AG04449 (cell line): ENCODE measurements around the gene GGT6.

Experiments used
- CTCF ChIA-PET: fragments of 350-600 bp; formaldehyde crosslinking; extraction: SDS; loops from one replicate; lab custom pipeline; 2021; ENCODE audit warnings: antibody characterized with exemption; lab: Yijun Ruan, JAX
- POLR2A ChIA-PET: fragments of 400-600, 350-600 bp; formaldehyde crosslinking; extraction: SDS; loops from one replicate; lab custom pipeline; 2020; ENCODE audit warnings: antibody characterized with exemption, inconsistent platforms; lab: Yijun Ruan, JAX
- DNase-seq: peaks from one replicate; pipeline ENCODE4 v3.0.0-alpha.2; 2010; ENCODE audit warnings: low read depth, low spot score
- H3K4me3 ChIP-seq: 2 replicates; pipeline ENCODE4 v1.5.1; 2011; ENCODE audit warnings: low read depth, mild to moderate bottlenecking, control low read depth, low read length
- CTCF ChIP-seq: IDR thresholded peaks from one replicate; pipeline ENCODE4 v1.5.1; 2011; ENCODE audit warnings: mild to moderate bottlenecking, moderate library complexity, low read length, control low read depth, inconsistent platforms; ENCODE audit not compliant: insufficient read depth; ENCODE audit errors: missing control alignments

GGT6 gene

DNA sequence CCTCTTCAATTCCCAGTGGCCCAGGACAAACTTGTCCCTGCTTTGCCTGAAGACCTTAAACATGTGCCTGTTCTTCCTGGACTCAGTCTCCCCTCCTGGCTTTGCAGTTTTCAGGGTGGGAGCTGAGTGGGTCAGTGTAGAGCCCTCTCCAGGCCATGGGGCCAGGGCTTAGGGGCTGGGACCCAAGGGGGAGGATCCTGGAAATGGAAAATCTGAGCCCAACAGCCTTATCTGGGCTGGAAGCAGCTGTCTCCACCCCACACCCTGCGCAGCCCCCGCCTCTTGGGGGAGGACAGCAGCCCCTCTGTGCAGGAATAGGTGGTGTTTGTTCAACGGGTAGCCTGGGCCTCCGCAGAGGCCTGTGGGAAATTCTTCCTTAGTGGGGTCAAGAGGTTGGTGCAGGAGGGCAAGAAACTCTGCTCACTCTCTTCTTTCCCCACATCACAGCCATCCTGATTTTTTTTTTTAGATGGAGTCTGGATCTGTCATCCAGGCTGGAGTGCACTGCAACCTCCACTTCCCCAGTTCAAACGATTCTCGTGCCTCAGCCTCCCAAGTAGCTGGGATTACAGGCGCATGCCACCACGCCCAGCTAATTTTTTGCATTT is 17.1 kb upstream of the GGT6 start:
- no peak overlapping the region for H3K4me3 ChIP-seq
- no peak for TF ChIP-seq CTCF
- no peak for DNase-seq
- ChIA-PET POLR2A (no interaction called here), CTCF (interaction anchor here (8.3 kb wide), 1 partner anchor 10 kb away, joined by 79 read pairs; no protein-coding TSS in a partner anchor)

- ChIA-PET CTCF (interaction anchor here (2.0 to 8.3 kb wide), 2 partner anchors 9 to 12 kb away, joined by 6 to 79 read pairs; no protein-coding TSS in a partner anchor), POLR2A (no interaction called here)
- TF ChIP-seq CTCF: no peak
- no peak for DNase-seq
- H3K4me3 ChIP-seq: no peak overlapping the region
These were observed 16.4 kb upstream of the GGT6 start for GRCh38 chr17:4576729-4577322.

GRCh38 chr17:4576161-4576558 is 15.8 kb upstream of the GGT6 start:
- H3K4me3 ChIP-seq: no peak overlapping the region
- POLR2A ChIA-PET: no interaction called here
- no peak for TF ChIP-seq CTCF
- DNase-seq: no peak
- CTCF ChIA-PET: interaction anchor here (2.0 to 8.3 kb wide), 3 partner anchors 9 to 13 kb away, joined by 6 to 79 read pairs (median 7); no protein-coding TSS in a partner anchor

- H3K4me3 ChIP-seq: no peak overlapping the region
- CTCF ChIA-PET: interaction anchor here (2.0 to 8.3 kb wide), 4 partner anchors 7 to 52 kb away, joined by 6 to 79 read pairs (median 8); no protein-coding TSS in a partner anchor
- no peak for TF ChIP-seq CTCF
- no peak for DNase-seq
- POLR2A ChIA-PET: no interaction called here
These were observed 14.2 kb upstream of the GGT6 start for GRCh38 chr17:4574448-4575045.

GRCh38 chr17:4573669-4574068 is 13.3 kb upstream of the GGT6 start:
- CTCF ChIA-PET: interaction anchor here (2.1 to 2.6 kb wide), 2 partner anchors 11 to 52 kb away, joined by 7 to 10 read pairs; no protein-coding TSS in a partner anchor
- no peak for TF ChIP-seq CTCF
- DNase-seq: no peak
- POLR2A ChIA-PET: no interaction called here
- H3K4me3 ChIP-seq: no peak overlapping the region

DNA sequence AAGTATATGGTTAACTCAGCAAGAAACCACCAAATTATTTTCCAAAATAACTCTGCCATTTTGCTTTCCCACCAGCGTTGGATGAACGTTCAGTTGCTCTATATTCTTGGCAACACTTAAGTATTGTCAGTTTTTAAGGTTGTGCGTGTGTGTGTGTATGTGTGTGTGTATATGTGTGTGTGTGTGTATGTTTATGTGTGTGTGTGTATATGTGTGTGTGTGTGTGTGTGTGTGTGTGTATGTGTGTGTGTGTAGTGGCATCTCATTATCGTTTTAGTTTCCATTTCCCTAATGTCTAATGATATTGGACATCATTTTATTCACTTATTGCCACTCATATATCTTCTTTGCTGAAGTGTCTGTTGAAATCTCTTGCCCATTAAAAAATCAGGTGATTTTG is 12.7 kb upstream of the GGT6 start:
- ChIA-PET CTCF (interaction anchor here (2.1 kb wide), 1 partner anchor 53 kb away, joined by 10 read pairs; no protein-coding TSS in a partner anchor), POLR2A (no interaction called here)
- DNase-seq: no peak
- no peak for TF ChIP-seq CTCF
- no peak overlapping the region for H3K4me3 ChIP-seq
